HEK293 (cell line): ENCODE results near the gene TUBE1.

Experiments
- CTCF ChIA-PET: fragments of 350-600 bp; formaldehyde crosslinking; extraction: SDS; loops from one replicate; lab custom pipeline; 2021; ENCODE audit warnings: antibody characterized with exemption; lab: Yijun Ruan, JAX
- POLR2A ChIA-PET: fragments of 300-600 bp; formaldehyde crosslinking; extraction: SDS; loops from one replicate; lab custom pipeline; 2020; ENCODE audit warnings: antibody characterized with exemption, inconsistent platforms; lab: Yijun Ruan, JAX
- H3K27ac ChIP-seq: fragments of 200-500 bp; sonication (Bioruptor generic); 2 replicates; pipeline ENCODE4 v1.5.1; 2014; ENCODE audit warnings: low read depth, low read length, control low read depth, inconsistent platforms; ENCODE audit errors: extremely low read depth
- H3K36me3 ChIP-seq, 2 experiments: fragments of 200-500 bp in 1 of 2; sonication (Bioruptor generic) in 1 of 2; 1 replicate in 1 of 2; 2 replicates in 1 of 2; pipeline ENCODE4 v1.5.1; 2014 to 2017; ENCODE audit warnings: inconsistent platforms in 2 of 2, low read length in 2 of 2; ENCODE audit not compliant: control insufficient read depth in 2 of 2, insufficient read depth in 1 of 2
- H3K4me1 ChIP-seq: fragments of 200-500 bp; sonication (Bioruptor generic); 2 replicates; pipeline ENCODE4 v1.5.1; 2014; ENCODE audit warnings: mild to moderate bottlenecking, low read length, inconsistent platforms; ENCODE audit not compliant: control insufficient read depth, insufficient read depth
- H3K4me3 ChIP-seq: 2 replicates; pipeline ENCODE4 v1.5.1; 2011; ENCODE audit warnings: low read depth, mild to moderate bottlenecking, control low read depth, low read length, moderate library complexity
- H3K9me3 ChIP-seq: fragments of 200-500 bp; sonication (Bioruptor generic); 2 replicates; pipeline ENCODE4 v1.5.1; 2014; ENCODE audit warnings: low read depth, low read length, inconsistent platforms; ENCODE audit not compliant: control insufficient read depth, insufficient read depth
- HOXA7 ChIP-seq: sonication (generic); formaldehyde crosslinking; IDR thresholded peaks from 2 replicates; pipeline ENCODE4 v1.8.1; 2022; ENCODE audit warnings: missing genetic modification reagents, borderline replicate concordance
- KLF1 ChIP-seq: fragments of 450-650 bp; formaldehyde crosslinking; IDR thresholded peaks from 2 replicates; pipeline ENCODE4 v1.5.1; 2016; ENCODE audit warnings: missing biosample characterization, missing genetic modification characterization
- KLF10 ChIP-seq: fragments of 450-650 bp; IDR thresholded peaks from 2 replicates; pipeline ENCODE4 v1.5.1; 2018; ENCODE audit warnings: missing biosample characterization, mild to moderate bottlenecking, missing genetic modification characterization
- KLF7 ChIP-seq: fragments of 450-650 bp; formaldehyde crosslinking; IDR thresholded peaks from 2 replicates; pipeline ENCODE4 v1.5.1; 2016; ENCODE audit warnings: missing biosample characterization, missing genetic modification characterization, borderline replicate concordance
- PRDM2 ChIP-seq: fragments of 450-650 bp; formaldehyde crosslinking; IDR thresholded peaks from 2 replicates; pipeline ENCODE4 v1.5.1; 2016; ENCODE audit warnings: missing biosample characterization, missing genetic modification characterization, borderline replicate concordance
- PRDM4 ChIP-seq: fragments of 450-650 bp; formaldehyde crosslinking; IDR thresholded peaks from 2 replicates; pipeline ENCODE4 v1.5.1; 2017; ENCODE audit warnings: missing biosample characterization, missing genetic modification characterization
- REPIN1 ChIP-seq: fragments of 450-650 bp; formaldehyde crosslinking; IDR thresholded peaks from 2 replicates; pipeline ENCODE4 v1.5.1; 2017; ENCODE audit warnings: missing biosample characterization, missing genetic modification characterization, low read depth
- REST ChIP-seq: fragments of 450-650 bp; formaldehyde crosslinking; IDR thresholded peaks from 2 replicates; pipeline ENCODE4 v1.5.1; 2016; ENCODE audit warnings: missing biosample characterization, missing genetic modification characterization
- ZBTB17 ChIP-seq: fragments of 450-650 bp; formaldehyde crosslinking; IDR thresholded peaks from 2 replicates; pipeline ENCODE4 v1.5.1; 2016; ENCODE audit warnings: missing biosample characterization, missing genetic modification characterization
- ZBTB49 ChIP-seq: fragments of 450-650 bp; formaldehyde crosslinking; IDR thresholded peaks from 2 replicates; pipeline ENCODE4 v1.5.1; 2016; ENCODE audit warnings: missing biosample characterization, missing genetic modification characterization, low read depth
- ZBTB7A ChIP-seq: fragments of 450-650 bp; formaldehyde crosslinking; IDR thresholded peaks from 2 replicates; pipeline ENCODE4 v1.5.1; 2016; ENCODE audit warnings: low read depth, missing biosample characterization, missing genetic modification characterization
- ZNF133 ChIP-seq: fragments of 450-650 bp; formaldehyde crosslinking; IDR thresholded peaks from 2 replicates; pipeline ENCODE4 v1.5.1; 2016; ENCODE audit warnings: missing biosample characterization, missing genetic modification characterization
- ZNF16 ChIP-seq: fragments of 450-650 bp; formaldehyde crosslinking; IDR thresholded peaks from 2 replicates; pipeline ENCODE4 v1.5.1; 2016; ENCODE audit warnings: low read depth, missing biosample characterization, missing genetic modification characterization
- ZNF239 ChIP-seq: fragments of 450-650 bp; formaldehyde crosslinking; IDR thresholded peaks from 2 replicates; pipeline ENCODE4 v1.5.1; 2016; ENCODE audit warnings: missing biosample characterization, missing genetic modification characterization
- ZNF302 ChIP-seq: fragments of 450-650 bp; formaldehyde crosslinking; IDR thresholded peaks from 2 replicates; pipeline ENCODE4 v1.5.1; 2016; ENCODE audit warnings: missing biosample characterization, missing genetic modification characterization, low read depth
- ZNF362 ChIP-seq: fragments of 450-650 bp; formaldehyde crosslinking; IDR thresholded peaks from 2 replicates; pipeline ENCODE4 v1.5.1; 2016; ENCODE audit warnings: missing biosample characterization, missing genetic modification characterization
- ZNF48 ChIP-seq: fragments of 450-650 bp; formaldehyde crosslinking; IDR thresholded peaks from 2 replicates; pipeline ENCODE4 v1.5.1; 2016; ENCODE audit warnings: missing biosample characterization, missing genetic modification characterization
- ZNF514 ChIP-seq: fragments of 450-650 bp; formaldehyde crosslinking; IDR thresholded peaks from 2 replicates; pipeline ENCODE4 v1.5.1; 2016; ENCODE audit warnings: missing biosample characterization, missing genetic modification characterization
- ZNF623 ChIP-seq: fragments of 450-650 bp; formaldehyde crosslinking; IDR thresholded peaks from 2 replicates; pipeline ENCODE4 v1.5.1; 2016; ENCODE audit warnings: missing biosample characterization, missing genetic modification characterization
- ZSCAN30 ChIP-seq: fragments of 450-650 bp; IDR thresholded peaks from 2 replicates; pipeline ENCODE4 v1.5.1; 2018; ENCODE audit warnings: missing biosample characterization, mild to moderate bottlenecking, missing genetic modification characterization, moderate library complexity

Gene TUBE1

GRCh38 chr6:112116221-112116620 is 28.9 kb upstream of the TUBE1 start (continued):
- no peak for TF ChIP-seq PRDM2 (tag by site-specific recombination)
- no peak for TF ChIP-seq REPIN1 (tag by site-specific recombination)
- no peak for TF ChIP-seq KLF1 (tag by site-specific recombination)
- no peak for TF ChIP-seq ZNF16
- no peak for TF ChIP-seq ZNF239 (tag by site-specific recombination)
- no peak for TF ChIP-seq ZNF133
- TF ChIP-seq HOXA7 (CRISPR knock-in tag), result no peak
- TF ChIP-seq ZNF48, result no peak
- TF ChIP-seq PRDM4, result no peak
- no peak for TF ChIP-seq ZNF514 (tag by site-specific recombination)

- POLR2A ChIA-PET, result no interaction called here
- no peaks in the 10 kb centered on the region for H3K4me1 ChIP-seq
- H3K36me3 ChIP-seq, result peaks cover 0 to 4% of the 10 kb centered on the region in 2 experiments; a peak in 1 of 3 replicates
- H3K9me3 ChIP-seq, result no peaks in the 10 kb centered on the region
- H3K27ac ChIP-seq, result no peak overlapping the region
- no peak overlapping the region for H3K4me3 ChIP-seq
- CTCF ChIA-PET, result interaction anchor here (1.3 kb wide), 1 partner anchor 24 kb away, joined by 3 read pairs; no protein-coding TSS in a partner anchor
- TF ChIP-seq ZSCAN30 (tag by site-specific recombination) (no peak), ZNF133 (no peak), KLF7 (no peak), KLF10 (no peak), ZNF302 (tag by site-specific recombination) (no peak), REST (tag by site-specific recombination) (no peak), ZBTB7A (tag by site-specific recombination) (no peak), ZNF362 (no peak), ZBTB49 (tag by site-specific recombination) (no peak), ZNF623 (no peak), ZBTB17 (tag by site-specific recombination) (no peak)
Measured at GRCh38 chr6:112114577-112115223, 27.4 kb upstream of the TUBE1 start.
